GM18858 (cell line): ENCODE measurements around the gene ASPHD1.
A peak's percentile ranks its signal among the peaks of the same experiment; 100 is the strongest.
"Not testable (repeated sequence)": the region's sequence is repeated elsewhere in the genome, so short reads cannot be mapped to it uniquely, and the experiment has no call there.

Experiments used
- ATAC-seq: cut with Tn5 transposase; IDR thresholded peaks from one replicate; pipeline ENCODE4 v1.9.1; 2021; ENCODE audit not compliant: unreplicated experiment

The ASPHD1 gene

GRCh38 chr16:29900102-29900887, at the start of gene ASPHD1:
ASPHD1 (plus strand) TSS chr16:29900488; CDS start chr16:29900972, 484 bp downstream.
- no peak for ATAC-seq

GRCh38 chr16:29850998-29851397, 49.3 kb upstream of the ASPHD1 start:
- ATAC-seq, result no peak

DNA sequence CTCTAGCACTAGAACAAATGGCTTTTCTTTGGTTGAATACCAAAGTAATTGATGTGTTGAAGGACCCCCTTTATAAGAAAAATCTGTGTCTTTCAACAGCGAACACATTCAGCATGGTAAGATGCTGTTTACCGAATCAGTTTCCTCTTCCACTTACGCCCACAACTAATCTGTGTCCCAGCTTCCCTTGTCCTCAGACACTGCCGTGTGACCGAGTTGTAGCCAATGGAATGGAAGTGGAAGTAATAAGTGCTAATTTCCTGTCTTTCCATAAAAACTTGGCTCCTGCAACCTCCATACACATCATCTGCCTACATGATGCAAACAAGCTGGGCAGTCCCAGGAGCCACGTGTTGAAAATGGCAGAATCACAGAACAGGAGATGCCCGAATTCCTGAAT, 47.6 kb upstream of the ASPHD1 start:
- ATAC-seq, result no peak

- no peak for ATAC-seq
These were observed 45.7 kb upstream of the ASPHD1 start for GRCh38 chr16:29854520-29855100.

- no peak for ATAC-seq
These were observed 43.0 kb upstream of the ASPHD1 start for GRCh38 chr16:29857133-29857760.

DNA sequence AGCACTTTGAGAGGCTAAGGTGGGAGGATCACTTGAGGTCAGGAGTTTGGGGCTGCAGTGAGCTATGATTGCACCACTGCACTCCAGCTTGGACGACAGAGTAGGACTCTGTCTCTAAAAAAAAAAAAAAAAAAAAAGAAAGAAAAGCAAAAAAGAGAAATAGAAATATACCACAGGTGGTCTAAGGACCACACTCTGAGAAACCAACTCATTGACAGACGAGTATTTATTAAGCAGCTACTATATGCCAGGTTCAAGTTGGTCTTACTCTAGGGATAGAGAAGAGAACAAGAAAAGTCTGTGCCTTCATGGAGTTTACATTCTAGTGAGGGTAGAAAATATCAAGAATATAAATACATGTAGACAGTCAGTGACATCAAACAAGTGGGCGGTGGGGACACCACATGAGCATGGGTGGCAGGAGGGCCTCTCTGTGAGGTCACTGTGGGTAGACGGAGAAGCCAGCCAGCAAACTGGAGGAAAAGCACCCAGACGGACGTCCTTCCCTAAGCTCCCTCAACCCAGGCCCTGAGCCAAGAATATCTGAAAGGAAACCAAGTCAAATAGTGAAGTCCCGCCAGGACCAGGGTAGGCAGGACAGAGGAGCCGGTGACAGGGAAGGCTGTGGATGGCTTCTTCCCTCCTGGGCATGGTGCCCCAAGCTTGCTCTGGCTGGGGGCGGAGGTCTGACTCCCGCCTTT, 42.0 kb upstream of the ASPHD1 start:
- ATAC-seq, result no peak

DNA sequence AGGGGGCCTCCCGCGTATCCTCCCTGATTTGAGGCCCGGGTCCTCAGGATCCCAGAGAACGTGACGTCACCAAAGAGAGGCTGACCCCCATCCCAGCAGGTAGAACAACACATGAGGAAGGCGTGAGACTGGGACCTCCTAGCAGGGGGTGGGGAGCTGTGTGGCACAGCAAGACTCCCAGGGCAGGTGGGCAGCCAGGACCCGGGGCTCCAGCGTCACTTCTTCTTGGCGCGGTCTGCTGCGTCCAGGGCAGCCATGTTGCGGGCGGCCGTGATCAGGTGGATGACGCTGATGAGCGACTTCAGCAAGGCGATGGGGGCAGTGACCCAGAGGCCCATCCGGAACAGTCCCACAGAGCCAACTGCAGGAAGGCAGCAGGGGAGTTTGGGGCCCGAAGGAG, 41.3 kb upstream of the ASPHD1 start:
- ATAC-seq, result no peak

DNA sequence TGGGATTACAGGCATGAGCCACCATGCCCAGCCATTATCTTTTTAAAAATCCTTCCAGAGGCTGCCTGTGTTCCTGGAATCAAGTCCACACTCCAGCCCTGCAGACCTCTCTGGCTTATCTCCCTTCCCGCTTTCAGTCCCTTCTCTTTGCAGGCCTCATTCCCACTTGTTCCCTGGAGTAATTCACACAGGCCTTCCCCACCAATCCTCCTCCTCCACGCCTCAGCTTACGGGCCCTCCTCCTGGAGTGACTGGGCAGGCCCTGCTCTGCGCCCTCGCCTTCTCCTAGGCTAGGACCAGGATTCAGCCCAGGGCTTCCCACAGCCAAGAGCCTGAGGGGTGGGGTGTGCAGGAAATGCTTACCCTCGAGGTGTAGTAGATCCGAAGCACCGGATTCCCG, 40.1 kb upstream of the ASPHD1 start:
- no peak for ATAC-seq

DNA sequence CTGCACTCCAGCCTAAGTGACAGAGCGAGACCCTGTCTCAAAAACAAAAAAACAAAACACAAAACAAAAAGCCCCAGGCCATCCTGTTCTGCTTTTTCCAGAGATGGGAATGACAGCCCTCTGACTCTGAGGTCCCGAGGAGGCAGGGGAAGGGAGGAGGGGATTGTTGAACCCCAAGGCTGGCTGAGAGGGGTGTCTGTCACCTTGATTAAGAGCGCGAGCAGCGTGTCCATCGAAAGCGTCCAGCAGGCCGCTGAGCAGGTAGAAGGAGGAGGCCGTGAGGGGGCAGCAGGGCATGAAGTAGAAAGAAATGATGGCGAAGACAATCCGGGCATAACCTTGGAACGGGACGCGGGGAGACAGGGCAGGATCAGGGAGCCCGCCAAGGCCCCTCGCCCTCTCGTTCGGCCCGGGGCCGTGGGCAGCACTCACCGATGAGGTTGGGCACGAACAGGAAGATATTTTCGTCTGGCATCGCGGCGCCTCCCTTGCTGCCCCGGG, 37.9 kb upstream of the ASPHD1 start:
- no peak for ATAC-seq

DNA sequence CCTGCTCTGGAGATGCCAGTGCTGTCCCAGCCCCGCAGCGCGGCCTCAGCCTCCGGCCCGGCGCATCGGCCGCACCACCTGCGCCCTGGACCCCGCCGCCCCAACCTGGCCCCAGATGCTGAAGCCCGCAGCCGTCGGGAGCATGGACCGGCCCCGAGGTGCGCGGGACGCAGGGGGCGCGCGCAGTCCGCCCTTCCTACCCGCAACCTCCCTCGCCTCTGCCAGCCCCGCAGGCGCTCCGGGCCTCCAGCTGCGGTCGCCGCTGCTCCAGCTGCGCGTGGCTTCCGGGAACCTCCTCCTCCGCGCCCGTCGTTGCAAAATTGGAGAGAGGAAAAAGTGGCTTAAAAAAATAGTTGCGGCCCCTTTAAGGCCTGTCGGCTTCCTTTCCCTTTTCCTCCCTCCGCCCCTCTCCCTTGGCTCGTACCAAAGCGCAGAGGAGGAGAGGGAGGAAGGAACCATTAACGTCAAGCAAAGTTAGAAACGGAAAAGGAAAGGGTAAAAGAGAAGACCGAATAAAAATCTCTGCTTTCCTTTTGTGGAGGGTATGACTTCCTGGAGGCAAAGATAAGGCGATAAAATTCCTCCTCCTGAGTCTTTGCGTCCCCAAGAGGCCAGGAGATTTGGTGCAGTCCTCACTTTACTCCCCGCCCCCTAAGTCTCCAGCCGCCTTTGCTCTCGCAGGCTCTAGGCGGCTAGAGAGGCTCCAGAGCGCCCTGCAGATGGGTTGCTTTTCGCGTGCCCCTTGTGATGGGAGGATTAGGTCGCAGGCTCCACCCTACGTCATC, 37.2 kb upstream of the ASPHD1 start, which contains the start of gene CDIPT:
Gene CDIPT (minus strand): TSS at position 343 of the 785 bp plus-strand sequence. CDS start 369 bp downstream, outside the sequence.
- ATAC-seq, result peak; percentile 82

GRCh38 chr16:29863669-29863984, 36.7 kb upstream of the ASPHD1 start:
- no peak for ATAC-seq

DNA sequence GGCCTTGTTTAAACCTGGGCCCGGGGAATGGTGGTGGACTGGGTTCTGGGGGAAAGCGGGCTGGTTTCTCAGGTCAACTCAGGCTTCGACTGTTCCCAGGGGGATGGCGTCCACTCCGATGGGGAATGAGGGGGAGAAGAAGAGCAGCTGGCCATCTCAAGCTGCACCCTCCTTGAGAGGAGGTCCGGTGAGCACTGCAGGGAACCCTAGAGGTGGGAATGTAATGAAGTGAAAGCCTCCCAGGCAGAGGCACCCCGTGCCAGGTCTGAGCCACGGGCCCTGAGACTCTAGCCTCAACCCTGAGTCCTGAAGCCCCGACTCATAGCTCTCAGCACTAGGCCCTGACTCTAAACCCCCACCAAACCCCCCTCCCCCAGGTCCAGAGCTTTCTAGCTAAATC, 36.1 kb upstream of the ASPHD1 start:
- ATAC-seq, result no peak

- ATAC-seq, result no peak
These were observed 31.8 kb upstream of the ASPHD1 start for GRCh38 chr16:29868396-29869009.

DNA sequence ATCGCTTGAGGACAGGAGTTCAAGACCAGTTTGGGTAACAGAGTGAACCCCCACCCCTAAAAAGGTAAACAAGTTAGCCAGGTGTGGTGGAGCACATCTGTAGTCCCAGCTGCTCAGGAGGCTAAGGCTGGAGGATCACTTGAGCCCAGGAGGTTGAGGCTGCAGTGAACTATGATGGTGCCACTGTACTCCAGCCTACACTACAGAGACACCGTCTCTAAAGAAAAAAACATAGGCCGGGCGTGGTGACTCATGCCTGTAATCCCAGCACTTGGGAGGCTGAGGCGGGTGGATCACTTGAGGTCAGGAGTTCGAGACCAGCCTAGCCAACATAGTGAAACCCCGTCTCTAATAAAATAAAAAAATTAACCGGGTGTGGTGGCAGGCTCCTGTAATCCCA, 31.2 kb upstream of the ASPHD1 start:
- ATAC-seq, result not testable (repeated sequence)

- no peak for ATAC-seq
These were observed 28.3 kb upstream of the ASPHD1 start for GRCh38 chr16:29871822-29872546.

DNA sequence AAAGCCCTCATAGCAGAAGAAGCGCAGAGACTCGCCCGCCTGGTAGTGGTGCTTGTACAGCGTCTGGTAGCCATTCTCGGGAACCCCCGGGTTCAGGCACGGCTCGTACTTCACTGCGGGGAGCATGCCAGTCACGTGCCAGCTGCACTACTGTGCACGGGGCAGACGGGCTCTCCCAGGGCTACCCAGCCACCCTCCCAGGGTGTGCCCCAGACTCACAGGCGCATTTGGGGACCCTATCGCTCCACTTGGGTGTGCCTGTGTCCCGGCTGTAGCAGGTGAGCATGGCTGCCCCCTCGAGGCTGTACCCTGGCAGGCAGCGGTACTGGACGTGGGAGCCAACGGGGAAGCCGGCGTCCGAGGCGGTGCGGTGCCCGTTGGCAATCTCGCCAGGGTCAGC, 27.0 kb upstream of the ASPHD1 start:
- no peak for ATAC-seq

DNA sequence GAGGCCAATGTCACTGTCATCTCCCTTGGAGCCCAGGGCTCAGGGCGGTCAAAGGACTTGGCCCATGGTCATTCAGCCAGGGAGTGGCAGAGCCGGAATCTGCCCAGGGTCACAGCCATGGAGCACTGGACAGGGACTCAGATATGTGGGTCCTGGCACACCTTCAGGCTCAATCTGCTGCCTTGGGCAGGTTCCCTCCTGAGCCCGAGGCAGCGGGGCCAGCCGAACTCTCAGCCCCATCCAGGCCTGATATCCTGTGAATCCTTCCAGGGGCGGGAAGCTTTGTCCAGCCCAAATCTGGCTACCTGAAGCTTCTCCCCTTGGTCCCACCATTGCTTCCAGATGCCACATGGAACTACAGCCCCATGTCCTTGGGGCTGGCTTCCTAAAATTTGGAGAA, 25.1 kb upstream of the ASPHD1 start:
- ATAC-seq, result no peak

GRCh38 chr16:29876217-29876593, 24.1 kb upstream of the ASPHD1 start:
- no peak for ATAC-seq

GRCh38 chr16:29876594-29877249, 23.6 kb upstream of the ASPHD1 start:
- ATAC-seq, result no peak
